ENCODE measurements around the gene ERGIC1. TPM values are rescaled to one million over a fixed set of nuclear protein-coding genes. Genes with fewer than 3 reads are reported as not detected.

Gene ERGIC1
- total and polyA plus RNA-seq, 2 of the 13 experiments (the other 11 are each of a cell fraction or from before 2014, with no cell fraction given), result 78.5 to 184 TPM

DNA sequence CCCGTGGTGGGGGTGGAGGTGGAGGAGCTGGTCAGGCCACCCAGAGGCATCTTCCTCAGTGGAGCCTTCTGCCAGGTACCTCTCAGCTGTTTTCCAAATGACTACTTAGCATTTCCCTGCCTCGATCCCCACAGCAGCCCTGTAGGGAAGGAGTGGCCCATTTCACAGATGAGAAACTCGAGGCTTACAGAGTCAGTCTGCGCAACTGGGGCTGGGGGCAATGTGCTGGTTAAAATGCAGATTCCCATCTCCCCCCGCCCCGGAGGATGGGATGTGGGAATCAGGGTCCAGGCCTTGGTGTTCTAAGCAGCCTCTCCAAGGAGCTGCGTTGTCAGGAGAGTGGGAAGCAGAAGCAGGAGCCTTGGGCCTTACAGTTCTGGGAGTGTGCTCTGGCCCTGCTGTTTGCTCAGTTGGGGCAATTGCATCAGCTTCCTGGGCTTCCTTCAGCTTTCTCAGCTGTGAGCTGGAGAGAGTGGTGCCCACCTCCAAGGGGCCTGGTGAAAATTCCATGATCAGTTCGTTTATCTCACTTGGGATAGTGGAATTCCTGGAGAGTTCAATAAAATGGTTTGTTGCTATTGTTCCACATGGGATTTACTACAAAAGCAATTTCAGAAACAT lies 19.4 kb downstream of the ERGIC1 start (continued):
- TF ChIP-seq CEBPB (IDR thresholded peaks at IDR 0.05; ENCODE audit: borderline replicate concordance, low read depth, low read length) (peak; percentile 20; the same call in 1 of the 2 replicates), FOXA3 (CRISPR knock-in tag; IDR thresholded peaks at IDR 0.05) (peak; percentile 30; the same call in 1 of the 2 replicates), ELF4 (CRISPR knock-in tag; IDR thresholded peaks at IDR 0.05; ENCODE audit: borderline replicate concordance) (no peak), ZNF180 (CRISPR knock-in tag; IDR thresholded peaks at IDR 0.05; ENCODE audit: borderline replicate concordance, low read depth) (no peak), ARNT2 (CRISPR knock-in tag; IDR thresholded peaks at IDR 0.05; ENCODE audit: low read depth) (0 out of 2 replicates have a peak, but pooled peaks have one; percentile 36), SOX13 (IDR thresholded peaks at IDR 0.05) (no peak), SOX13 (CRISPR knock-in tag; conservative IDR thresholded peaks at IDR 0.05 in 1 of 2, IDR thresholded peaks at IDR 0.05 in 1 of 2) (no peak), CBX2 (IDR thresholded peaks at IDR 0.05; ENCODE audit: low read depth, low read length) (no peak), CBX2 (CRISPR knock-in tag; IDR thresholded peaks at IDR 0.05; ENCODE audit: low read depth) (no peak), ZNF607 (CRISPR knock-in tag; IDR thresholded peaks at IDR 0.05; ENCODE audit: borderline replicate concordance) (no peak), PHB2 (IDR thresholded peaks at IDR 0.05; ENCODE audit: partially characterized antibody) (no peak), HOXA9 (CRISPR knock-in tag; IDR thresholded peaks at IDR 0.05; ENCODE audit: borderline replicate concordance) (no peak), DNMT3B (CRISPR knock-in tag; conservative IDR thresholded peaks at IDR 0.05) (no peak), ONECUT2 (CRISPR knock-in tag; IDR thresholded peaks at IDR 0.05) (no peak), ZNF766 (CRISPR knock-in tag; IDR thresholded peaks at IDR 0.05; ENCODE audit: borderline replicate concordance) (no peak), ZNF225 (CRISPR knock-in tag; IDR thresholded peaks at IDR 0.05) (0 out of 2 replicates have a peak, but pooled peaks have one; percentile 5), ZNF550 (CRISPR knock-in tag; IDR thresholded peaks at IDR 0.05; ENCODE audit: borderline replicate concordance) (no peak), ARNT (IDR thresholded peaks at IDR 0.05) (no peak), IRX3 (CRISPR knock-in tag; IDR thresholded peaks at IDR 0.05; ENCODE audit: borderline replicate concordance, low read depth) (no peak), ZFP90 (CRISPR knock-in tag; IDR thresholded peaks at IDR 0.05; ENCODE audit: borderline replicate concordance) (no peak), MATR3 (CRISPR knock-in tag; IDR thresholded peaks at IDR 0.05) (no peak), ZFP1 (CRISPR knock-in tag; IDR thresholded peaks at IDR 0.05) (no peak)
- TF ChIP-seq, protein P1, sequence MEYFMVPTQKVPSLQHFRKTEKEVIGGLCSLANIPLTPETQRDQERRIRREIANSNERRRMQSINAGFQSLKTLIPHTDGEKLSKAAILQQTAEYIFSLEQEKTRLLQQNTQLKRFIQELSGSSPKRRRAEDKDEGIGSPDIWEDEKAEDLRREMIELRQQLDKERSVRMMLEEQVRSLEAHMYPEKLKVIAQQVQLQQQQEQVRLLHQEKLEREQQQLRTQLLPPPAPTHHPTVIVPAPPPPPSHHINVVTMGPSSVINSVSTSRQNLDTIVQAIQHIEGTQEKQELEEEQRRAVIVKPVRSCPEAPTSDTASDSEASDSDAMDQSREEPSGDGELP (IDR thresholded peaks at IDR 0.05; ENCODE audit: borderline replicate concordance, low read depth), result peak; percentile 66; the same call in 1 of the 2 replicates
- TF ChIP-seq, protein P2, sequence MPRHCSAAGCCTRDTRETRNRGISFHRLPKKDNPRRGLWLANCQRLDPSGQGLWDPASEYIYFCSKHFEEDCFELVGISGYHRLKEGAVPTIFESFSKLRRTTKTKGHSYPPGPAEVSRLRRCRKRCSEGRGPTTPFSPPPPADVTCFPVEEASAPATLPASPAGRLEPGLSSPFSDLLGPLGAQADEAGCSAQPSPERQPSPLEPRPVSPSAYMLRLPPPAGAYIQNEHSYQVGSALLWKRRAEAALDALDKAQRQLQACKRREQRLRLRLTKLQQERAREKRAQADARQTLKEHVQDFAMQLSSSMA (CRISPR knock-in tag; IDR thresholded peaks at IDR 0.05), result no peak
- TF ChIP-seq, protein P3, sequence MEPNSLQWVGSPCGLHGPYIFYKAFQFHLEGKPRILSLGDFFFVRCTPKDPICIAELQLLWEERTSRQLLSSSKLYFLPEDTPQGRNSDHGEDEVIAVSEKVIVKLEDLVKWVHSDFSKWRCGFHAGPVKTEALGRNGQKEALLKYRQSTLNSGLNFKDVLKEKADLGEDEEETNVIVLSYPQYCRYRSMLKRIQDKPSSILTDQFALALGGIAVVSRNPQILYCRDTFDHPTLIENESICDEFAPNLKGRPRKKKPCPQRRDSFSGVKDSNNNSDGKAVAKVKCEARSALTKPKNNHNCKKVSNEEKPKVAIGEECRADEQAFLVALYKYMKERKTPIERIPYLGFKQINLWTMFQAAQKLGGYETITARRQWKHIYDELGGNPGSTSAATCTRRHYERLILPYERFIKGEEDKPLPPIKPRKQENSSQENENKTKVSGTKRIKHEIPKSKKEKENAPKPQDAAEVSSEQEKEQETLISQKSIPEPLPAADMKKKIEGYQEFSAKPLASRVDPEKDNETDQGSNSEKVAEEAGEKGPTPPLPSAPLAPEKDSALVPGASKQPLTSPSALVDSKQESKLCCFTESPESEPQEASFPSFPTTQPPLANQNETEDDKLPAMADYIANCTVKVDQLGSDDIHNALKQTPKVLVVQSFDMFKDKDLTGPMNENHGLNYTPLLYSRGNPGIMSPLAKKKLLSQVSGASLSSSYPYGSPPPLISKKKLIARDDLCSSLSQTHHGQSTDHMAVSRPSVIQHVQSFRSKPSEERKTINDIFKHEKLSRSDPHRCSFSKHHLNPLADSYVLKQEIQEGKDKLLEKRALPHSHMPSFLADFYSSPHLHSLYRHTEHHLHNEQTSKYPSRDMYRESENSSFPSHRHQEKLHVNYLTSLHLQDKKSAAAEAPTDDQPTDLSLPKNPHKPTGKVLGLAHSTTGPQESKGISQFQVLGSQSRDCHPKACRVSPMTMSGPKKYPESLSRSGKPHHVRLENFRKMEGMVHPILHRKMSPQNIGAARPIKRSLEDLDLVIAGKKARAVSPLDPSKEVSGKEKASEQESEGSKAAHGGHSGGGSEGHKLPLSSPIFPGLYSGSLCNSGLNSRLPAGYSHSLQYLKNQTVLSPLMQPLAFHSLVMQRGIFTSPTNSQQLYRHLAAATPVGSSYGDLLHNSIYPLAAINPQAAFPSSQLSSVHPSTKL (CRISPR knock-in tag; IDR thresholded peaks at IDR 0.05), result 0 out of 2 replicates have a peak, but pooled peaks have one; percentile 18
- TF ChIP-seq, protein P4, sequence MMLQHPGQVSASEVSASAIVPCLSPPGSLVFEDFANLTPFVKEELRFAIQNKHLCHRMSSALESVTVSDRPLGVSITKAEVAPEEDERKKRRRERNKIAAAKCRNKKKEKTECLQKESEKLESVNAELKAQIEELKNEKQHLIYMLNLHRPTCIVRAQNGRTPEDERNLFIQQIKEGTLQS (CRISPR knock-in tag; IDR thresholded peaks at IDR 0.05), result peak; percentile 67
